Liver (tissue), 9 donors: ENCODE results near the gene EPB41L3. TPM values are rescaled to one million over a fixed set of nuclear protein-coding genes. Genes with fewer than 3 reads are reported as not detected.

Experiments
- DNase-seq: peaks from one replicate; pipeline ENCODE4 v3.0.0-alpha.2; 2017; ENCODE audit warnings: low spot score
- H3K27ac ChIP-seq, 2 donors: one replicate each; pipeline ENCODE4 v1.7.0; 2013; ENCODE audit warnings: inconsistent platforms in 2 of 2, low read length in 2 of 2, control low read depth in 1 of 2, low read depth in 1 of 2, mild to moderate bottlenecking in 1 of 2
- H3K27me3 ChIP-seq, 4 donors: one replicate each; pipeline versions ENCODE4 v1.6.1 to v1.7.0; 2013; ENCODE audit warnings: low read length in 3 of 4, inconsistent platforms in 1 of 4, mild to moderate bottlenecking in 1 of 4, moderate library complexity in 1 of 4; ENCODE audit not compliant: control insufficient read depth in 4 of 4, insufficient read depth in 4 of 4
- H3K36me3 ChIP-seq, 4 donors: one replicate each; pipeline versions ENCODE4 v1.6.1 to v1.7.0; 2013; ENCODE audit warnings: low read length in 3 of 4, mild to moderate bottlenecking in 3 of 4, low read depth in 1 of 4, moderate library complexity in 1 of 4; ENCODE audit not compliant: control insufficient read depth in 4 of 4, insufficient read depth in 3 of 4
- H3K4me1 ChIP-seq, 4 donors: one replicate each; pipeline versions ENCODE4 v1.6.1 to v1.7.0; 2013; ENCODE audit warnings: low read length in 3 of 4, mild to moderate bottlenecking in 3 of 4, moderate library complexity in 1 of 4; ENCODE audit not compliant: control insufficient read depth in 4 of 4, insufficient read depth in 4 of 4
- H3K4me3 ChIP-seq, 3 donors: one replicate each; pipeline versions ENCODE4 v1.6.1 to v1.7.0; 2013; ENCODE audit warnings: low read length in 3 of 3, control low read depth in 1 of 3, low read depth in 1 of 3, mild to moderate bottlenecking in 1 of 3
- H3K9ac ChIP-seq, 2 donors: one replicate each; pipeline ENCODE4 v1.7.0; 2013; ENCODE audit warnings: low read length in 2 of 2, mild to moderate bottlenecking in 2 of 2, moderate library complexity in 2 of 2, control low read depth in 1 of 2, low read depth in 1 of 2
- H3K9me3 ChIP-seq, 4 donors: one replicate each; pipeline versions ENCODE4 v1.6.1 to v1.7.0; 2013; ENCODE audit warnings: low read length in 3 of 4; ENCODE audit not compliant: control insufficient read depth in 4 of 4
- EGR1 ChIP-seq, 2 donors: IDR thresholded peaks; 2 replicates each; pipeline ENCODE4 v1.6.1; 2016 to 2018; ENCODE audit warnings: antibody characterized with exemption in 2 of 2, low read depth in 2 of 2
- FOXA1 ChIP-seq: IDR thresholded peaks from 2 replicates; pipeline ENCODE4 v1.6.1; 2016; ENCODE audit warnings: antibody characterized with exemption
- FOXA2 ChIP-seq: IDR thresholded peaks from 2 replicates; pipeline ENCODE4 v1.6.1; 2016; ENCODE audit warnings: antibody characterized with exemption
- HNF4A ChIP-seq, 2 donors: conservative IDR thresholded peaks; 2 replicates each; pipeline ENCODE4 v1.6.1; 2016; ENCODE audit warnings: antibody characterized with exemption in 2 of 2, mild to moderate bottlenecking in 2 of 2
- JUND ChIP-seq, 2 donors: IDR thresholded peaks; 2 replicates each; pipeline ENCODE4 v1.6.1; 2016; ENCODE audit warnings: antibody characterized with exemption in 2 of 2
- RAD21 ChIP-seq, 2 donors: IDR thresholded peaks; 2 replicates each; pipeline ENCODE4 v1.6.1; 2016; ENCODE audit warnings: antibody characterized with exemption in 2 of 2, mild to moderate bottlenecking in 2 of 2
- RXRA ChIP-seq, 2 donors: IDR thresholded peaks; 2 replicates each; pipeline ENCODE4 v1.6.1; 2017 to 2018; ENCODE audit warnings: antibody characterized with exemption in 2 of 2, mild to moderate bottlenecking in 1 of 2
- SP1 ChIP-seq: IDR thresholded peaks from 2 replicates; pipeline ENCODE4 v1.6.1; 2018; ENCODE audit warnings: antibody characterized with exemption, mild to moderate bottlenecking
- TAF1 ChIP-seq: conservative IDR thresholded peaks from 2 replicates; pipeline ENCODE4 v1.6.1; 2016; ENCODE audit warnings: antibody characterized with exemption, mild to moderate bottlenecking
- YY1 ChIP-seq: IDR thresholded peaks from 2 replicates; pipeline ENCODE4 v1.6.1; 2016; ENCODE audit warnings: antibody characterized with exemption, mild to moderate bottlenecking
- ZBTB33 ChIP-seq: IDR thresholded peaks from 2 replicates; pipeline ENCODE4 v1.6.1; 2016; ENCODE audit warnings: antibody characterized with exemption
- whole genome bisulfite sequencing: extraction: QIAGEN DNeasy Blood & Tissue Kit; methylation state at CpG from one replicate; pipeline ENCODE4 v1.1.7; 2013; 5-methylcytosine and 5-hydroxymethylcytosine counted together
- polyA plus RNA-seq, 2 donors: library from polyadenylated mRNA; stranded (reverse) in 1 of 2; unstranded in 1 of 2; fragments of 200-250 nt in 1 of 2; fragments of >200 nt in 1 of 2; fragmentation: Nextera tagmentation in 1 of 2; extraction: Ambion mirVana in 1 of 2; gene quantifications; one replicate each; pipeline versions ENCODE4 v1.2.1 to v1.2.3, GENCODE V29; 2013 to 2015
- total RNA-seq, 2 donors: library from RNA; depleted of rRNA; stranded (reverse); fragments of >200 nt; gene quantifications; one replicate each; pipeline ENCODE4 v1.2.3, GENCODE V29; 2014
- TF ChIP-seq, protein P1 (sequence below): fragments of 150-350 bp; IDR thresholded peaks from 2 replicates; pipeline ENCODE4 v1.5.1; 2017; ENCODE audit warnings: improper control_type of control experiment, low read depth, low read length; ENCODE audit not compliant: missing input control
- TF ChIP-seq, protein P2 (sequence below): IDR thresholded peaks from 2 replicates; pipeline ENCODE4 v1.6.1; 2016; ENCODE audit warnings: antibody characterized with exemption
- donor health status: healthy.
- donor health status: healthy.
- donor health status: healthy.
- donor health status: healthy.
- donor health status: healthy.

The EPB41L3 gene
- total and polyA plus RNA-seq, 4 donors = 1.4 to 14.5 (median 5.1) TPM

DNA sequence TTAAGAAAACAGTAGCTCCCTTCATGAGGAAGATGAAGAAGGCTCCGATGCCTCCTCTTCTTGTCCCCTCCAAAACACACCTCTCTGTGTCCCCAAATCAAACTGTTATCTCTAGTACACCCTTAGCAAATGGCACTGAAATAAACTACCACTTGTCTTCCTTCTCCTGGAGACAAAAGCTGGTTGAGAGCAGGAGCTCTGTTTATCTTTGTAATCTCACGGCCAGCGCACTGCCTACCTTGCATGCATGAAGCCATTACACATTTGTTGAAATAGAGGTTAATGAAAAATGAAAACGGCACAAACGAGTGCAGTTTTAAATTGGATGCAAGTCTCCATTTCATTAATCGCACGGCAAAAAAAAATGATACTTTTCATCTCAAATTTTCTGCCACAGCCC is 113.7 kb downstream of the EPB41L3 start (continued):
- TF ChIP-seq ZBTB33 (no peak), SP1 (no peak), FOXA2 (no peak), EGR1 (IDR thresholded peaks at IDR 0.05; ENCODE audit: low read depth in 2 of 2) (no peak)

DNA sequence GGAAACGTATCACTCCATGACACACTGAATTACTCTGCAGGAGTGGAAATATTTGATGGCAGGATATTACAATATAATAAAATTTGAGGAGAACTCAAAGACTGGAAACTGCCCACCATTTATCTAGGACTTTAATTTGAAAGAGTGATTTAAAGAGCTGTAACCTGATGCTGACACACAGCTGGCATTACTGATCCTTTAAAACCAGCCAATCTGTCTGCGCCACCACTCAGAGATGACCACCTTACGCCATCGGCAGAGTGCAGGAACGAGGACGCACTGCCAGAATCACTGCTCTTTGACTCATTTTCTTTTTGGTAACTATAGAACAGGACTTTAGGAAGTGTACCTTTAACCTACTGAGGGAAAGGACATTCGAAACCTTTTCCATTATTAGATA is 114.1 kb downstream of the EPB41L3 start:
- Histone ChIP-seq H3K4me1 (no peaks in the 10 kb centered on the region), H3K27ac (no peak overlapping the region), H3K9ac (no peak overlapping the region), H3K4me3 (no peak overlapping the region), H3K9me3 (no peaks in the 10 kb centered on the region), H3K36me3 (no peaks in the 10 kb centered on the region), H3K27me3 (no peaks in the 10 kb centered on the region)
- no peak for DNase-seq
- WGBS = 86% methylated on average over 7 of the region's 7 CpGs
- TF ChIP-seq RXRA (IDR thresholded peaks at IDR 0.05) = no peak

- 27% methylated on average over 2 of the region's 2 CpGs for WGBS
- Histone ChIP-seq H3K36me3 (no peaks in the 10 kb centered on the region), H3K27ac (no peak overlapping the region), H3K9me3 (no peaks in the 10 kb centered on the region), H3K9ac (no peak overlapping the region), H3K4me1 (no peaks in the 10 kb centered on the region), H3K4me3 (no peak overlapping the region), H3K27me3 (no peaks in the 10 kb centered on the region)
- TF ChIP-seq HNF4A (conservative IDR thresholded peaks at IDR 0.05) (peak in 1 of 2 donors; percentile 18), RAD21 (IDR thresholded peaks at IDR 0.05) (no peak)
- DNase-seq = no peak
Observed at GRCh38 chr18:5425721-5426120, 118.1 kb downstream of the EPB41L3 start.

DNA sequence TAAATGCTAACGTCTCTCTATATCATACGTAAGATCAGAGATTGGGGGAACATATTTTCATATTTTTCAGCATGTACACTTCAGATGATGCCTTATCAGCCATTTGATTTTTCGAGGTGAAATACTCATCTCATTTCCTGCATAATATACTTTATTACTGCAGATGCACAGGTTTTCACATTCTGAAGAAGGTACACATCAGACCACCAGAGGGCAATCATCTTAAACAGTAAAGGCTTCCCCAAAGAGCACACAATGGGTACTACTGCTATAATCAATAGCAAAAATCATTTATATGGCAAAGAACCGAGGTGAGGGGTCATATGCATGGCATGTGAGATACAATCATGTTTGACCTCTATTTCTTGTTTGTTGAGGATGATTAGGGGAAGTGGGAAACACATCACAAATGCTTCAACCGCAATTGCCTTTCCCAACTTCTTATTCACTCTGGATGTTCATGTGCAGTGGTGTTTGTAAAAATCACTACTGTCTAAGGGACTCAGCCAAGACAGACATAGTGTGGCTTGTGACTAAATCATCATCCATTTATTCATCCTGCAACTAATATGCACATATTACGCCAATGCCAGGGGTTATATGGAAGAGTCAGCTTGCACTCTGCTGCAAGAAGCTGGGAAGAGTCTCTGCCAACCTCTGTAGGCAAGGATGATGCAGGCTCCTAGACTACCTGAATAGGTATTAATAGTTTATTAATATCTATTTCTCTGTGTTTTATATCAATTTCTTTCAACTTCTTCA is 118.7 kb downstream of the EPB41L3 start:
- TF ChIP-seq FOXA1 (no peak), YY1 (no peak), RAD21 (IDR thresholded peaks at IDR 0.05) (peak; percentile 40 to 44)
- no peak overlapping the region for H3K27ac ChIP-seq
- no peaks in the 10 kb centered on the region for H3K27me3 ChIP-seq
- H3K36me3 ChIP-seq = no peaks in the 10 kb centered on the region
- no peaks in the 10 kb centered on the region for H3K4me1 ChIP-seq
- no peak for DNase-seq
- WGBS = 60% methylated on average over 6 of the region's 6 CpGs
- H3K4me3 ChIP-seq = no peak overlapping the region
- H3K9ac ChIP-seq = no peak overlapping the region
- H3K9me3 ChIP-seq = no peaks in the 10 kb centered on the region

GRCh38 chr18:5422626-5423025 is 121.2 kb downstream of the EPB41L3 start:
- DNase-seq = no peak
- WGBS = 94% methylated on average over 3 of the region's 3 CpGs
- H3K27me3 ChIP-seq = no peaks in the 10 kb centered on the region
- no peaks in the 10 kb centered on the region for H3K36me3 ChIP-seq
- H3K4me1 ChIP-seq = no peaks in the 10 kb centered on the region
- H3K4me3 ChIP-seq = no peak overlapping the region
- TF ChIP-seq, protein P1, sequence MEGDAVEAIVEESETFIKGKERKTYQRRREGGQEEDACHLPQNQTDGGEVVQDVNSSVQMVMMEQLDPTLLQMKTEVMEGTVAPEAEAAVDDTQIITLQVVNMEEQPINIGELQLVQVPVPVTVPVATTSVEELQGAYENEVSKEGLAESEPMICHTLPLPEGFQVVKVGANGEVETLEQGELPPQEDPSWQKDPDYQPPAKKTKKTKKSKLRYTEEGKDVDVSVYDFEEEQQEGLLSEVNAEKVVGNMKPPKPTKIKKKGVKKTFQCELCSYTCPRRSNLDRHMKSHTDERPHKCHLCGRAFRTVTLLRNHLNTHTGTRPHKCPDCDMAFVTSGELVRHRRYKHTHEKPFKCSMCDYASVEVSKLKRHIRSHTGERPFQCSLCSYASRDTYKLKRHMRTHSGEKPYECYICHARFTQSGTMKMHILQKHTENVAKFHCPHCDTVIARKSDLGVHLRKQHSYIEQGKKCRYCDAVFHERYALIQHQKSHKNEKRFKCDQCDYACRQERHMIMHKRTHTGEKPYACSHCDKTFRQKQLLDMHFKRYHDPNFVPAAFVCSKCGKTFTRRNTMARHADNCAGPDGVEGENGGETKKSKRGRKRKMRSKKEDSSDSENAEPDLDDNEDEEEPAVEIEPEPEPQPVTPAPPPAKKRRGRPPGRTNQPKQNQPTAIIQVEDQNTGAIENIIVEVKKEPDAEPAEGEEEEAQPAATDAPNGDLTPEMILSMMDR = no peak
- TF ChIP-seq YY1 (no peak), TAF1 (no peak), FOXA2 (no peak), FOXA1 (no peak), SP1 (no peak), JUND (IDR thresholded peaks at IDR 0.05) (no peak)
- TF ChIP-seq, protein P2, sequence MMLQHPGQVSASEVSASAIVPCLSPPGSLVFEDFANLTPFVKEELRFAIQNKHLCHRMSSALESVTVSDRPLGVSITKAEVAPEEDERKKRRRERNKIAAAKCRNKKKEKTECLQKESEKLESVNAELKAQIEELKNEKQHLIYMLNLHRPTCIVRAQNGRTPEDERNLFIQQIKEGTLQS = no peak
- H3K9ac ChIP-seq = no peak overlapping the region
- H3K27ac ChIP-seq = no peak overlapping the region
- no peaks in the 10 kb centered on the region for H3K9me3 ChIP-seq
